Left ventricle myocardium superior (tissue), 1 donor: ENCODE measurements around the gene CRIM1. TPM values are rescaled to one million over a fixed set of nuclear protein-coding genes. Genes with fewer than 3 reads are reported as not detected.

Experiments used
- ATAC-seq: fragments of 200-7000 bp; cut with Tn5 transposase; one replicate; pipeline ENCODE4 v1.9.1; 2020; ENCODE audit warnings: mild to moderate bottlenecking, moderate library complexity
- DNase-seq: peaks from one replicate; pipeline ENCODE4 v3.0.0-alpha.2; 2020
- intact Hi-C: fragments of 100-400 bp; cut with micrococcal nuclease; formaldehyde crosslinking; loops from one replicate; pipeline ENCODE4 v1.11.0; 2022
- total RNA-seq: library from RNA; stranded (reverse); fragmentation: NEBNext Ultra II Directional; extraction: Animal tissue kit (Norgen Biotek cat#: 25700); gene quantifications from one replicate; pipeline ENCODE4 v1.2.1, GENCODE V29; 2021
- donor health status: DM: no; HTN: yes; CAD: no; lungs with severe emphysema.

CRIM1 gene
- total RNA-seq, 1 donor from 2014 or later: 26.0 TPM

GRCh38 chr2:36369716-36370115, 14.1 kb downstream of the CRIM1 start:
- no peak for ATAC-seq
- no peak for DNase-seq
- intact Hi-C loops: no loop called here

DNA sequence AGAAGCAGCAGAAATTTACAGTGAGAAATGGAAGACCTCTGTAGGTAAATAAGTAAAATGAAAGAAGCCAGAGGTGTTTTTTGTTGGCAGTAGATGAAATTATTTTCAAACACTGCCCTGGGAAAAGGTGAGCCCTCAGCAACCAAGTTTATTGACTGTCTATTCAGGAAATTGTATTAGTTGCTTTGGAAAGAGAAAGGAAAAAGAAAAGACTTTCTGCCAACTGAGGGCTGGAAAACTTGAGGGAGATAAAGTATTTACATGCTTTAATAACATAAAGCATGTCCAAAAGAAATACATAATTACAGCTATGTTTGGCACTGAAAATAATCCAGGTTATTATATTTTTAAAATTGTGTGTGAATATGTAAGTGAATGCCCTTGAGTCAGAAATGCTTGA, 14.7 kb downstream of the CRIM1 start:
- intact Hi-C loops: no loop called here
- no peak for DNase-seq
- ATAC-seq: no peak

DNA sequence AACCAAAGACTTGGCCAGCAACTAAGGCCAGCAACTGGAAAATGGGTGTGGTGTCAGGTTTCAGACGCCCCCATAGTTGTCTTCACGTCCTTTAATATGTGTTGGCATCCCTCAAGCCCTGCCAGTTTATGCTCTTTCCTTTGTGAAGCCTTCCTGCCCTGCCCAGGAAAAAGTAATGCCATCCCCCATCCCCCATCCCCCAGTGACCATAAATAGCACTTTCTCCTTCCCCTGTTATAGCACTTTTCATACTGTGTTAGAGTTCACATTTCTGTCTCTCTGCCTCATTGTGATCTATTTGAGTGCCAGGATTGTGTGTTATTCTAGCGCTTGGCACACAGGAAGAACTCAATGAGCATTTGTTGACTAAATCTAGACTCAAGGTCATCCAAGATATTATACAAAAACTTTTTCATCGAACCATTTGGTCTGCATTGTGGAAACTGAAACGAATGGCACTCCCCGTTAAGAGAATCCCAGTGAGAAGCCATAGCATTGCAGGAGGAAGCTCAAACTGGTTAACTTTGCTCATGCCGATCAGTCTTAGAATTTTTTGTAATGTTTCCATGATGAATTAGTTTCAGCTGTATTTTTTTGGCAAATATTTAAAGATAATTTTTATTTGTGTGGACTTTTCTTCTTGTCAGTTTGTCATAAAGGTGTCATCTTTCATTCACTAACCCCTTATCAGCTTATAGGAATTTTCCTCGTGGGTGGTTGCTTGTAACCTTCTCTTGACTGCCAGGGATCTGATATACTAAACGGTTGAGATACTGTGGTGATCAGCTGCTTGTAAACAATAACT, 15.7 kb downstream of the CRIM1 start:
- intact Hi-C loops: no loop called here
- ATAC-seq (peak; percentile 19), DNase-seq (no peak)

DNA sequence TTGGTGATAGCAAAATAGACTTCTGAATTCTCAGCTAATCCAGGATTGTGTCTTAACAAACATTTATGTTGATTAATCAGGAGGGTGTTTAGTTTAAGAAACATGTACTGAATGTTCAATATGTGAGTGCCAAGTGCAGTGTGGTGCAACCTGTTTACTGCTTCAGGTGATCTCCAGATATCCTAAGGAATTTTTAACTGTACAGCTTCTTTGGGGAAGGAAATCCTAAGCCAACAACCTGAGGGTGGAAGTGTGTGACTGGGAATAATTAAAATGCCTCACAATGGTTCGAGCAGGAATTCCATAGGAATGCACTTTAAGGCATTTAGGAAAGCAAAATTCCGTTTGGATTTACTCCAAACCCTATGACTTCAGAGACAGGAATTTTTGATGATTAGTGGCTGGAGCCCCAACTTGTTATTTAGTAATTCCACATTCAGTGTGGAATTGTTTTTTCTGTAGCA, 16.4 kb downstream of the CRIM1 start:
- DNase-seq: no peak
- intact Hi-C loops: no loop called here
- ATAC-seq: no peak

- ATAC-seq (peak; percentile 72), DNase-seq (no peak)
- intact Hi-C loops: no loop called here
Measured at GRCh38 chr2:36373149-36373926, 17.8 kb downstream of the CRIM1 start.

GRCh38 chr2:36374585-36374984, 19.0 kb downstream of the CRIM1 start:
- ATAC-seq (no peak), DNase-seq (no peak)
- intact Hi-C loops: no loop called here

GRCh38 chr2:36376319-36376765, 20.8 kb downstream of the CRIM1 start:
- peak; percentile 86 for DNase-seq
- ATAC-seq: peak; percentile 77
- intact Hi-C loops: no loop called here

- intact Hi-C loops: no loop called here
- DNase-seq (peak; percentile 42), ATAC-seq (peak; percentile 58)
Measured at GRCh38 chr2:36376992-36377738, 21.6 kb downstream of the CRIM1 start.

DNA sequence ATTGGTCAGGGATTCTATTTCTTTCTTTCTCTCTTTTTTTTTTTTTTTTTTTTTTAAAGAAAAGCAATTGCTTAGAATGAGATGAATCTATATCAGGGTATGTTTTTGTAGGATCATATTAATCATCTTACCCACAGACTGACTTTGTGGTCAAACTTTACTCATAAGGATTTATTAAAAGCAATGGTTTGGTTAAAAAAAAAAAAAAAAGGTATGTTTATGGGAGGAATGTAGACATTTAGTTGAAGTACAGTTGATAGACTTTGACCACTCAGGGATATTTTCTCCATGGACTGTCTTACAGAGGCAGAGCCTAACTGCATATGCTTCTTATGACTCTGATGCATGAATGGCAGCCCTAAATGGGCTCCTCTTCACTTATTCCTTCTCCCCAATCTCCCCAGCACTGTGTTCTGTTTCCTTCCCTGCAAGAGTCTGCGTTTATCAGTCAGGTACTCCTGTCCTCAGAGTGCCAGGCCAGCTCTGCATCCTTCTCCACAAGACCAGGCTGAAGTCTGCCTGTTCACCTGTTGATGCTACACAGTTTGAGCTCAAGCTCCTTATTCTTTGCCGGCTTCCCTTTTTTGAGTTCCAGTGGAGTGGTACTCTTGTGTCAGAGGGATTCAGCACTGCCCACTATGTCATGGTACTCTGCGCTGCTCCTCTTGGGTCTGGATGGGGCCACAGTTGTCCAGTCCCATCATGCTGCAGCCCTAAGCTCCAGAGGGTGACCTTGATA, 24.3 kb downstream of the CRIM1 start:
- DNase-seq (no peak), ATAC-seq (no peak)
- intact Hi-C loops: no loop called here

- ATAC-seq (peak; percentile 67), DNase-seq (peak; percentile 54)
- intact Hi-C loops: no loop called here
Measured at GRCh38 chr2:36380624-36381481, 25.3 kb downstream of the CRIM1 start.

DNA sequence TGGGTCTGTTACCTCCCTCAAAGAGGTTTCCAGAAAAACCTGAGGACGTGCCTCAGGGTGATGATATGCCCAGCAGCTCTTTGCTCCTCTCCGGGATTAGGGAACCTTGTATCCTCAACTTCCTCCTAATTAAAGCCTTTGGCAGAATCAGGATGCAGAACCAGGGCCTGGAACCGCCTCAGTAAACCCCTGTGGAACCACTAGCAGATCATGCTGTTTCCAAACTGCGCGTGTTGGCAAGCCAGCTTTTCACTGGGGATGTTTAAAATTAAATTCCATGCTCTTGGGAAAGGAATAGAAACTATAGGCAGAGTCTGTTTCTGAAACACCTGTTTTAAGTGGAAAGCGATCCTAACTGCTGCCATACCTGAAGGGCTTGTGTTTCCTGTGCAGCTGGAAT, 26.4 kb downstream of the CRIM1 start:
- DNase-seq (no peak), ATAC-seq (no peak)
- intact Hi-C loops: no loop called here

DNA sequence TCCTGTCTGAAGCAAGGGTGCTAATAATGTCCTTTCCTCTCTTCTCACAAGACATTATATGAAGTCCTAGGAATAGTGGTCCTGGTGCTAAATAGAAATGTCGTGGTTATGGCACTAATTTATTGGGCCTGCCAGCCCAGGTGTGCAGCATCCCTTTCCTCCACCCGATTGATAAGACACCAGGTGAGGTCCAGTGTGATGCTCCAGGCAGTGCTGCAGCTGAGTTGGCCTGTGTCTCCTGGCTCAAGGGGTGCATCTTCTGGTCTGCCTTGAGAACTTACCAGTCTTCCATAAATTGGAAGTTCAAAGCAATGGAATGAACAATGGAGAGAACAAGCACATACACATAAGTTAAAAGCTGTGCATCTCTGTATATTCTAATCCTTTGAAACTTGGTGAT, 26.9 kb downstream of the CRIM1 start:
- intact Hi-C loops: no loop called here
- DNase-seq (no peak), ATAC-seq (no peak)

- DNase-seq (no peak), ATAC-seq (no peak)
- intact Hi-C loops: no loop called here
Measured at GRCh38 chr2:36383726-36384125, 28.1 kb downstream of the CRIM1 start.

DNA sequence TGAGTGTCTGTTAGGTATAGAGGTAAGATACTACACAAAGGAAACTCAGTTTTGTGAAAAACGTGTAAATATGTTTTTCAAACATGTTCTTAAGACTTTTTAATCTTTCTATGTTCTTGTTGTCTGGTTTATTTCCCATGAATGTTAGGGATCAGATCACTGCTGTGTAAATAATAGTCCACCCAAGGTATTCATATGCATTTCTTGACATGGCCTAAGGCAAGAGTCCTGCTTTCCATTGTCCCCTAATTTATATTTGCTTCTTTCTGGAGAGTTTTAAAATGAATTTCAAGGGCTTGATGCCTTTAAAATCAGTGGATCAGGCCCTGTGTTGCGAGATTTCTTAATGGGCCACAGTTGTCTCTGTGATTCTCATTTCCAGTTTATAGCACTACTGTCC, 28.9 kb downstream of the CRIM1 start:
- no peak for ATAC-seq
- intact Hi-C loops: no loop called here
- no peak for DNase-seq

DNA sequence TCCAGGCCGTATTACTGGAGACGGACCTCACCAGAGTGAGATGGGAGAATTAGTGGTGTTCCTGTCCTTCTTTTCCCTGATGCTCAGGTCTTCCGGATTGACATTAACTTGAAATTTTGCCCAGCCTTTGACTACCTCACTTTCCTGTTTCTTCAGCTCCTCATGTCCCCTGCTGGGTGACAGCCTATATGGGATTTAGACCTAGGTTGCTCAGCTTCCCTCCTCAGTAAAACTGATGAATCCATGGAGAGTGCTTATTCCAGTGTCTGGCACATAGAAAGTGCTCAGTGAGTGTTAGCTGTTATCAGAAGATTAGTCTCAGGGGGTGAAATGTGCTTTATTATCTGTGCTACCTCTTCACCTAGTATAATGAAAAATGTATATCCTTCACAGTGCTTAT, 30.0 kb downstream of the CRIM1 start:
- ATAC-seq (no peak), DNase-seq (no peak)
- intact Hi-C loops: no loop called here

DNA sequence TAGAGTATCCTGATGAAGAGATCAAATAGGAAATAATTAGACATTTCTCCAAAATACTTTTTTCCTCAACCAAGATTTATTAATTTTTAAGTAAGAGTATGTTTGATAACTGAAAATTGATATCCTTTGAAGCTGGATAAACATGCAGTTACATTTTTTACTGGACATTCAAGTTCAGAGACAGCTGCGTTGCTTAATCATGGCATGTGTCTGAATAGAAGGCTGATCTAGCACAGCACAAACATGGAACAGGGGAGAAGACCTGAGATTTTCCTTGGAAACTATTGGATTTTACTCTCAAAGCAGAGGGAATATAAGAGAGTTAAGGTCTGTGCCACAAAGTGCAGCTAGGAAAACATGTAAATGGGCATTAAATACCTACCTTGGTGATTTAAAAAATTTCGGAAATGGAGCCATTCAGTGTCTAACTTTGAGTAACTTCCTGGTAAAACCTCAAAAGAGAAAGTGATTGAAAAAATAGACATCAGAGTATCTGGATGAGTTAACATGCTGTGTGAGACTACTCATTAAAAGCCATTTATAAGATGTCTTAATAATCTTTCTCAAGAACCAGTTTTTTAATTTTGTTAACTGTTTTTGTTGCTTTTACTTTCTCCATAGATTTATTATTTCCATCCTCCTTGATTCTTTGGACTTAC, 31.8 kb downstream of the CRIM1 start:
- intact Hi-C loops: no loop called here
- DNase-seq (no peak), ATAC-seq (no peak)

DNA sequence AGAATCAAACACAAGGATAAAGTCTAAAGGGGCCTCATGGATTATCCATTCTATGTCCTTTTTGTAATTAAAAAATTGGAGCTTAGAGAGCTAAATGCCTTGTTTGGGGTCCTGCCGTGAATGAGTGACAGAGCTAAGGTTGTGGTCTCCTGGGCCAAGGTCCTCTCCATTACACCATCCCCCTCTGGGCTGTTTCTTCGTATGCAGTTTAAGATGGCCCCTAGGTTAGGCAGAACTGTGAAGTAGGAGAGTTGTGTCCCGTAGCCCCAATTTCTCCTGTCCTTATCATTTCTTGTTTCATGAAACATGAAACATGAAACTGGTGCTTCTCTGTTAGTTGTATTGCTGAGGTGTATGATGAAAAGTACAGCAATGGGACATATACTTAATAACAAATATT, 32.9 kb downstream of the CRIM1 start:
- ATAC-seq (peak; percentile 34), DNase-seq (no peak)
- intact Hi-C loops: no loop called here

DNA sequence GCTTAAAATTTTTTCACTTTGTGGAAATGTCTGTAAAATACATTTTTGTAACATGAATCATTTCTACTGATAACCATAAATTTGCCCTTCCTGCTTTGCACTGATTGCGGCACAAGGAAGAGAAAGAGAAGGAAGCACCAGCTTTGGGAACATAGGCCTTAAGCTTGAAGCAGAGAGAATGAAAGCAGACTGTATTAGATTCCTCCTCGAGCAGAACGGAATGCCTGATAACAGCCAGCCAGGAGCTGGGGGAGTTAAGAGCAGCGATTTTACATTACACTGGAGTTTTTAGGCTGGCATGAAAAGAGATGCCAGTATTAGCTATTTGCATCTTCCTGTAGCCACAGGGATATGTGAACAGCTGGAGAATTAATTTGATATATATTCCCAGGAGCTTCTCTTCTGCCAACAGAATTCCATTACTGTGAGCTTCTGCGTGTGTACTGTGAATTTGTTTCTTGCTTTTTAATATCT, 33.5 kb downstream of the CRIM1 start:
- ATAC-seq (peak; percentile 78), DNase-seq (no peak)
- intact Hi-C loops: no loop called here
